Fibroblast of peridontal ligament (primary cell): Measurements from ENCODE around the gene PROZ.

Experiments
- DNase-seq: peaks from one replicate; pipeline ENCODE4 v3.0.0-alpha.2; 2010; ENCODE audit errors: extremely low read depth

Gene PROZ

DNA sequence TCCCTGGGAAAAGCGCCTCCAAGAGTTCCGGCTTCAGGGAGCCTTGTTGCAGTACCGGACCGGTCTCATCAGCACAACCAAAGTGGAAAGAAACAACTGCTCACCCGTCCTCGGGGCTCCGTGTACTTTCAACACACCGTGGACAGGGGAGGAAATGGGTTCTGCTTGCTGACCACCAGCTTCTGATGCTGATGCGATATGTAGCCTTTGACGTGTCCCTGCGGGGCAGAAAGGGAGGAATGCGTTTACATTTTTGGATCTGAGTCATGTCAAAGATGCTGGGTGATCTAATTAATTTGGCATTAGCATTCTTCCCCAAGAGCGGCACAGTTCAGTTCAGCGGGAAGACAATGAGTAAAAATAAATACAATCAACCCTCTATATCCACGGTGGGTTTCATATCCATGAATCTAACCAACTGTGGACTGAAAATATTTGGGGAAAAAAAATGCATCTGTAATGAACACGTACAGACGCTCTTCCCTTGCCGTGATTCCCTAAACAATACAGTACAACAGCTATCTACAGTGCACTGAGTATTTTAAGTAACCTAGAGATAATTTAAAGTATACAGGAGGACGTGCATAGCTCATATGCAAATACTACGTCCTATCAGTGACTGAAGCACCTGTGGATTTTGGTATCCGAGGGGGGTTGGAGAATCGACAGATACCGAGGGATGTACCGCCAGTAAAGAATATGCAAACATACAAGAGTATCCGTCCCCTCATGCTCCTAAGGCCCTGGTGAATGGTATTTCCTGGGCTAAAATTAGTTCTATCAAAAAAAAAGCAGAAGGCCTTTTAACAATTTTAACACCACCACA is 19.8 kb downstream of the PROZ start:
- peak; percentile 97 for DNase-seq

DNA sequence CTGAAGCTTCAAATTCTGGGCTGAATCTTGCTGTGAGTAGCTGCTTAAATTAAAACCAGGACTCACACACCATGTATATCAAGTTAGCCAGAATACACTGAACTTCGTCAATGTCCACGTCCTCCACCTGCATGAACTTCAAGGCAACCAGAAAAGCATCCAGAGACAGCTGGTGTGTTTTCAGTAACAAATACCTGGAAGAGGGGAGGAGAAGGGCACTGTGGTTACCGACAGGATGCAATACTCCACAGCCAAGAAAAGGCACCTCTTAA is 20.4 kb downstream of the PROZ start:
- no peak for DNase-seq

- no peak for DNase-seq
Observed at GRCh38 chr13:113179374-113180230, 21.2 kb downstream of the PROZ start.

- DNase-seq = peak; percentile 67
Observed at GRCh38 chr13:113182046-113182445, 23.6 kb downstream of the PROZ start.

- DNase-seq = no peak
Observed at GRCh38 chr13:113183450-113184129, 25.1 kb downstream of the PROZ start.

- DNase-seq = no peak
Observed at GRCh38 chr13:113184568-113185440, 26.4 kb downstream of the PROZ start.

- no peak for DNase-seq
Observed at GRCh38 chr13:113186061-113186900, 27.8 kb downstream of the PROZ start.

DNA sequence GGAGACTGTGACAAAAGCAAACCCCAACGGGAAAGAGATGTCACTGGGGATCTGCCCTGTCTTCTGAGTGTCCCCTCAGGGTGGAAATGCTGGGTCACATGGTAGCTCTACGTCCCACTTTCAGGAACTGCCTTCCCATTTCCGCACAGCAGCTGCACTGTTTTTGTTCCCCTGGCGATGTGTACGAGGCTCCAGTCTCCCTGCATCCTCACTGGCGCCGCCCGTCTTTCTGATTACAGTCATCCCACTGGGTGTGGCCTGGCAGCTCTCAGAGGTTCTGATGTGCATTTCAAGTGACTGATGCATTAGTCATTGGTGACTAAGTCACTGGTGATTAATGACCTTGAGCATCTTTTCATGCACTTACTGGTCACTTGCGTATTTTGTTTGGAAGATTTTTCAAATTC is 28.8 kb downstream of the PROZ start:
- peak; percentile 99 for DNase-seq

DNA sequence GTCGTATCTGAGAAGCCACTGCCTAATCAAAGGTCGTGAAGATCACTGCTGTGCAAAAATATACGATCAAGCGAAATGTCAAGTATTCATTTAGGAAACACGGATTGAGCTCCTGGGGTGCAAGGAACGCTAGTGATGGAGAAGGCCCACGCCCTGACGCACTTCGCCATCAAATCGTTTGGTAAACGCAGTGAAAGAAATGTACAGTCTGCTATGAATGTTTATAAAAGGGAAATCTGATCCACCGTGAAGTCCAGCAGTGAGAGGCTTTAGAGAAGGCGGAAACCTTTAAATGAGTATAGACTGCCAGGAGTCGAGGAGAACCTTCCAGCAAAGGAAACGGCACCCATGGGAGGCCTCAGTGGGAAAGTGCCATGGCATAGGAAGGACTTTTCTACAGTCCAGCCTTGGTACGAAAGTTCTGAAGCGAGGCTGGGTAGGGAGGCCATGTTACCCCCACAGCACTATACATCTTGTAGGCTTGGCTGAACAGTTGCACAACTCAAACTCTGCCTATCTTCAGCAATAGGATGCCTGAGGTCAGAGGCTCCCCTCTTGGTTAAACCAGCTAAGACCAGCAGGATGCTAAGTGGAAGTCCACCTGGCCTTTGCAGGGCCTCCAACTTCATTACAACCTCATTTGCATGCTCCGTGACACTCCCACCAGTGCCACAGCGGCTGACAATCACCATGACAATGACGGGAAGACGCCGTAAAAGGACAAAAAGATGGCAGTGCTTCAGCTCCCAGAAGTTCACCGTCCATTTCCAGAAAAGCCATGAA is 29.6 kb downstream of the PROZ start:
- no peak for DNase-seq

DNA sequence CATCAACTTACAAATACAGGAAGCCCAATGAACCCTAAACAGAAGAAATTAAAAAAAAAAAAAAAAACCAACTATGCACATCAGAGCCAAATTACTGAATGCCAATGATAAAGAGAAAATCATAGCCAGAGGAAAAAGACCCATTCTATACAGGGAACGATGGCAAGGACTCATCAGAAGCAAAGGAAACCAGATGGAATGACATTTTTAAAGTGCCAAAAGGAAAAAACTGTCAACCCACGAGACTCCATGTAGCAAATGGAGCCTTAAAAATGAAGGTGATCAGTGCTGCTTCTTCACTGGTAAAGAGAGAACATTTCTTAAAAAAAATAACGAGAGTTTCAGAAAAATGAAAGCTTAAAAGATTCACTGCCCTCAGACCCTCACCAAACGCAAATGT is 31.7 kb downstream of the PROZ start:
- DNase-seq = no peak

DNA sequence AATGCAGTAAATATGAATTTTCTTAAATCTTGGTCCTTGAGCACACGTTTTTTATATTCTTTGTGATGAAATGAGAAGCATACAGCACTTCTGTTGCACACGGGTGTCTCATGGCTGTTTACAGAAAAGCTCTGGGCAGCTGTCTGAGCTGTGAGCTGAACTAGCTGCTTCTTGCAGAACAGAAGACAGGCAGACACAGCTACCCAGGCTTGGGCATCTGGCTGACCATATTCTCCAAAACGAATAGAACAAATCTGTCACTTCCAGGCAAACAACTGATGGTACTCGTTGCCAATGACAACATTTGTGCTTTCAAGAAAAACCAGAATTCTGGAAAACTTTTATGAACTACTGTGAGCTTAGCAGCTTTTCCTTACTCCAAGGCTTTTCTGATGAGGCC is 33.8 kb downstream of the PROZ start:
- DNase-seq = no peak

GRCh38 chr13:113192902-113193301 is 34.5 kb downstream of the PROZ start:
- peak; percentile 83 for DNase-seq

- no peak for DNase-seq
Observed at GRCh38 chr13:113195360-113195759, 36.9 kb downstream of the PROZ start.

DNA sequence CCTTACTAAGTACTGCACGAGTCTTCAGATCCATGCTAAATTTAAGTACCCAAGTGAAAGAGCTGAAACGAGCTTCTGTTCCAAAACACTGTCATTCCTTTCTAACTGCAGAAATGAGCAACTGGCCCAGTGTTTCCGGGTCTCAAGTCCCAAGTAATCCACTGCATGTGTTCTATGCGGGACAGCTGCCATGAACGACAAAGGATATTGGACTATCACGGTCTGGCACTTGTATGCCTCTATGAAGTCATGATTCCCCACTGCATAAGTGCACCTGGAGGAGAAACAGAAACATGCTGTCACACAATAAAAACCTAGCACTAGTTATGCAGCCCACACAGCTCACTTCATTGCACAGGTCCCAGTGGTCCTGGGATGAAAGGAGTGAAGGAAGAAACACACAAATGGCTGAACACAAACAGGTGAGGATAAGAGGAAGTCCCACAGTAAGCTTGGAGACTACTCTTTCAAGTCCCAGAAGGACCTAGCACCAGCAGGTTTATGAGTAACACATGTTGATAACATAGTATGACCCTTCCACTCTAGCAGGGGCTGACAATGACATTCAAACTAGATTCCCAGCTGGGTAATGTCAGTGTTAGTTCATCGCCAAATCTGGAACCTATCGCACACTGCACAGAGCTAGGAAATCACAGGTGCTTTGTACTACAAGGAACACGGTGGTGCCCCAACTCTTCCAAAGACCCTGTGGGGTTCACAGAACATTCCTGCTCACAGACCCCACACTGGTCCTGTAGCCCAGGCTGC is 38.7 kb downstream of the PROZ start:
- no peak for DNase-seq

GRCh38 chr13:113201815-113202214 is 43.4 kb downstream of the PROZ start:
- DNase-seq = no peak

DNA sequence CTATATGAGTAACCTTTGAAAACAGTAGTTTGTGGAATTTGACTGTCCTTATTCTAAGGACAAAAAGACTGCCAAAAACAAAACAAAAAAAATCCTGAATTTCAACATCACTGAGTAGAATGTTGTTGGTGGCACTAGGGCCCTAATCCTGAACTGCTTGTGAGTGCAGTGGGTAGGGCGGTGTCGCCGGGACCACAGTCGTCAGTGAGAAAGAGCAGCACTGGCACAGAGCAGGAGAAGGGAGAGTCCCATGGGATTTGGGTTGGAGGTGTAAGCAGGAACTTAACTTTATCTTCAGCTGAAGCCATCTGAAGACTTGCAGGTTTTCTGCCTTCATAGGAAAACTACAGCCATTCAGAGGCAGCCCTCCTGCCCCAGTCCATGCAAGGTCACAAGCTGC is 44.5 kb downstream of the PROZ start:
- DNase-seq = no peak

DNA sequence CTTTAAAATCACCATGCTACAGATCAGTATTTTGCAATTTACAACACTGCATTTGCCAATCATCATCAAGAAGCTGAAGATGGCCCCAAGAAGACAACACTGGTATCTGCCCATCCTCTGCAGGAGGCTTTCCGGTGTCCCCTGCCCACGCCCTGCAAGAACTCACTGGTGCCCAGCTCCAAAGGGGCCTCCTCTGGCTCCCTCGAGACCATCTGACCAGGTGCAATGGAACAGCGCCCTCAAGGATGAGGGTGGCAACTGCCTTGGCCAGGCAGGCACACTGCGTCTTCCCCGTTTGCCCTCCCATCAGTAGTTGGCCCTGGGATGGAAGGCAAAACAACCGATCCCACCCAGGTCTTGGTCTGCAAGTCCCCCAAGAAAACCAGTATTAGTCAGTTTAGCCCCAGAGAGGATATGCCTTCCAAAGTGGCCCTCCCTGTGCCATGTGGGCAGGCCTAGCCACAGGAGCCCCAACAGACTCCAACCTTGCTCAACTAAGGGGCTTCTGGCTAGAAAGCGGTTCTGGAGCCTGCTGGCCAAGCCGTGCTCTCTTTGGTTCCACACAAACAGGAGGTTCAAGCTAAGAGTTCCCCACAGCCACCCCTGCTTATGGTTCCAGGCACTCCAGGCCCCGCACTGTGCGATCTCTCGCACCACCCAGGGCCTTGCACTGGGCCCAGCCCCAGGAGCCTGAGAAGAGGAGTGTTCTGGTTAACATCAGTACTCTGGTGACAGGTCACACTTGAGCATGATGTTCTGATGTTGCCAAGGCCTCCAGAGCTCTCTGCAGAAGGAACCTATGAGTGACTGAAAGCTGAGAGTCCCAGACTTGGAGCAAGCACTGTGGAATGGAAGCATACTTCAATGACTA is 45.3 kb downstream of the PROZ start:
- DNase-seq = no peak

DNA sequence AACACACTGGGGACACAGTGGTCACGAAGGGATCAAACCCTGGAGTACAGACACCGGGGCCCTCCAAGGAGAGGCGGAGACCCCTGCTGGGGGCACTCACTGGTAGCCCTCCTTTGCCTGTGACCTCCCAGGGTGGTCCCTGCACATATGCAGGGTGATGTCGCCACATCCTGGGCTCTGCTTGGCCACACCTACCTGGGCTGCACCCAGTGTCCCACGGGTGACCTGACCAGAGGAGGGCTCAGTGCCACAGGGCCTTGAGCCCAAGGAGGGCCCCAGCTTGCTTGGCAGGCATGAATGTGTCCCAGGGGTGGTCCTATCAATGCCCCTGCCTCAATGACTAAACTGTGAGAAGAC is 45.9 kb downstream of the PROZ start:
- no peak for DNase-seq
